GM19395 (cell line): ENCODE measurements around the gene NTSR2.

Experiments used
- ATAC-seq: cut with Tn5 transposase; IDR thresholded peaks from one replicate; pipeline ENCODE4 v1.9.1; 2021; ENCODE audit warnings: mild to moderate bottlenecking, moderate library complexity; ENCODE audit not compliant: unreplicated experiment

The NTSR2 gene

DNA sequence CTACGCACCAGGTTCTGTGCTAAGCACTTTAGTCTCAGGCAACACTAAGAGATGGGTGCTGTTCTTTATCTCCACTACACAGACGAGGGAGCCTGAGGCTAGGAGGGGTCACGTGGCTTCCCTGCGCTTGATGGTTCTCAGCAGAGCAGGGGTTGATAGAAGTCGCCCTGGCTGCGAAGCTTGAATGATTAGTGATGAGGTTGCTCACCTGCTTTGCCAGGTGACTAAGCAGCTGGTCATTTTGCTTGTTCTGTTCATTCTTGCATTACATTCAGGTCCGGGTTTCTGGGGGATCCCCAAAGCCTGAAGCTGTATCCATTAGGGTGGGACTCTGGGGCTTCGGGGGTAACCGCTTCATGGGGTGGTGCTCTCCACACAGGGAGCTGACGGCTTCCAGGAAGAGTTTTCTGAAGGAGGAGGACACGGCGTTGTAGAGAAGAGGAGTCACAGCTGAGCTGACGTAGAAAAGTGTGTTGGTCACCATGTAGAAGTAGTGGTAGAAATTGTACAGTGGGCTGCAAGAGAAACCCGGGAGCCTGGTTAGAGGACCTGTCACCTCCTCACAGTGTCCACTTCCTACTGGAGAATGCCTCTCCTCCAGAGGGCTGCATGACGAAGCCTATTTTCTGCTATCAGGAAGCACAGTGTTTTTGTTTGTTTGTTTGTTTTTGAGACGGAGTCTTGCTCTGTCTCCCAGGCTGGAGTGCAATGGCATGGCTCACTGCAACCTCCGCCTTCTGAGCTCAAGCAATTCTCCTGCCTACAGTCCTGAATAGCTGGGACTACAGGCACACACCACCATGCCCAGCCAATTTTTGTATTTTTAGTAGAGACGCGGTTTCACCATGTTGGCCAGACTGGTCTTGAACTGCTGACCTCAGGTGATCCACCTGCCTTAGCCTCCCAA is 11.5 kb downstream of the NTSR2 start:
- no peak for ATAC-seq

DNA sequence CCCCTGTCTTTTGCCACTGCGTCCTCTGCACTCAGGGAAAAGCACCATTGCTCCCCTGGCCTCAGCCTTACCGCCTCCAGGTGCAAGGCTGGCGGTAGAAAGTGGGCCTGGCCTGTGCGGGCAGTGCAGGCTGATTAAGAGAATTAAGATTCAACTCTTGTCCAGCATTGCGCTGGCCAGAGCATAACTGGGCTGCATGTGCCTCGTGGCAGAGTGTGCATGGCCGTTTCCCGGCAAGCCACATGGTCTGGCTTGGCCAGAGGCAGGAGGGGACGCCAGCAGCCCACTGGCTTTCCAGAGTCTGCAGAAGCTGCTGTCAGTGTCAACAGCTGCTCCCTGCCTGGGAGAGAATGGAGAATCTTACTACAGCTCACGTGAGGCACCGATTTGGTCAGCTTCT is 12.3 kb downstream of the NTSR2 start:
- no peak for ATAC-seq

DNA sequence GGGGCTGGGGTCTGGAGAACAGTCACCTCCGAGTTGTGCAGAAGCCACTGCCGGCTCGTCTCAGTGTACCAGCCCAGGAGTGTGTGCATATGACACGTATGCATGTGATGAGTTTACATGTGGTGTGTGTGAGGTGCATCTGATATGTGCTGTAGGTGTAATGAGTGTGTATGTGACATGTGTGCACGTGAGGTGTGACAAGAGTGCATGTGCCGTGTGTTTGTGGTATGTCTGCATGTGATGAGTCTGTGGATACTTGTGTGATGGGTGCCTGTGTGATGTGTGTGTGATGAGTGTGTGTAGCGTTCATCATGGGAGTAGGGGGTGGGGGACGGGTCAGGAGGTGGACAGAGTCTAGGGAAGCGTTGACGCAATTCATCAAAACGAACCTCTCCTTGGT is 12.8 kb downstream of the NTSR2 start:
- ATAC-seq: no peak

- no peak for ATAC-seq
Observed at GRCh38 chr2:11656671-11657101, 13.3 kb downstream of the NTSR2 start.

- no peak for ATAC-seq
Observed at GRCh38 chr2:11656252-11656651, 13.7 kb downstream of the NTSR2 start.

DNA sequence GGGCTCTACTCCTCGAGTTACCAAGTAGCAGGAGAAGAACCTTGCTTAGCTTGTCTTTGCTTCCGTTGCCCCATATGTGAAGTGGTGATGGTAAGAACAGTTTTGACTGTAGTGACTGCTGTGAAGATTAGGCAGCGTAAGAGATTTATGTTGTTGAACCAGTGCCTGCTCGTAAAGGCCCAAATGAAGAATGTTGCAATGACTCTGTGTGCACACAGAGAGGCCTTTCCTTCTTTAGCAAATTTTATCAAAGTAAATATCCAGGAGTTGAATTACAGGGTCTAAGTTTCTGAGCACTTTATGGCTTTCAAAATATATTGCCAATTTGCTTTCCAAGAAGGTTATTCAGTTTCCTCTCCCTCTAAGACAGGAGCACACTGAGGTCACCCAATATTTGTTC is 14.5 kb downstream of the NTSR2 start:
- ATAC-seq: no peak

- no peak for ATAC-seq
Observed at GRCh38 chr2:11652553-11652952, 17.4 kb downstream of the NTSR2 start.

- no peak for ATAC-seq
Observed at GRCh38 chr2:11651856-11652548, 18.0 kb downstream of the NTSR2 start.

DNA sequence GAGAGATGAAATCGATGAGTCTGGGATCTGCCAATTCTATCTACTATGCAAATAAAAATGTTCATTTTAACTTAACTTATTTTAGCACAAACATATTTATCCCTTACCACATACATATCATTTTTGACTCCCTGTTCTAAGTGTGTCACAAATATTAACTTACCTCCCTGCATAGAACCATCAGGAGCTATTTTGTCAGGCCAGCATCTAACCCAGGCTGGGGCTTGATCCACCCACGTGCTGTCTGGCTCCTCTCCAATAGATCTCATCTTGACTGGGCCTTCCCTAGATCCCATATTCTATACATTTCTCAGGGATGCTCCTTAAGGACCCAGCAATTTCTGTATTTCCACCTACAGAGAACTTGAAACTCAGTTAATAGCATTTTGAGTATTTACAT is 20.9 kb downstream of the NTSR2 start:
- ATAC-seq: no peak

- ATAC-seq: no peak
Observed at GRCh38 chr2:11647834-11648600, 22.0 kb downstream of the NTSR2 start.

DNA sequence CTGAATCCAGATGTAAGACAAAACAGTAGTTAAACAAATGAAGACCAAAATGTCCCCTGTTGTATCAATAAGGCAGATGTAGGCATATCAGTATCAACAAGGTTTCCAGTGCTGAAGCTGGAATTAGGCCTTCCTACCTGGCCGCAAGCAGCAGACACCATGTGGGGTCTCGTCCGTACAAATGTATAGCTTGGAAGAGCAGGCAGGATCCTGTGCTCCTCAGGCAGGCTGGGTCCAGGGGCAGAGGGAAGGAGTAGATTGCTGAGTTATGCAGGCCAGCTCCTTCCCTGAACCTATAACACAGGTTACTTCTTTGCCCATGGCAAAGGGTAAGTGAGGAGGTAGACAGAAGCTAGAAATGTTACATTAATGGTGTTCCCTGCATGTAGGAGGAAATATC is 23.5 kb downstream of the NTSR2 start:
- ATAC-seq: no peak

DNA sequence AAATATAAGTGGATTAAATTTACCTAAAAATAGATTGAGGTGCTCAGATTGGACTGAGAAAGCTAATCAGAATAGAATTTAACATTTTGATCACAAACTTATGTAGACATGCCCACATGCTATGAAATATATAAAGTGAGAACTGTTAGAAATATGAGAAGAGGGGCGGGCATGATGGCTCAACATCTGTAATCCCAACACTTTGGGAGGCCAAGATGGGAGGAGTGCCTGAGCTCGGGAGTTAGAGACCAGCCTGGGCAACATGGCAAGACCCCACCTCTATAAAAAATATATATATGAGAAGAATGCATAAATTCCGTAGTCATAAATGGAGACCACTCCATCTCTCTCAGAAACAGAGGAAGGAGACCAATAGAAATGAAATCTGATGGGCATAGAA is 25.7 kb downstream of the NTSR2 start:
- ATAC-seq: no peak

GRCh38 chr2:11642972-11643371 is 27.0 kb downstream of the NTSR2 start:
- no peak for ATAC-seq

DNA sequence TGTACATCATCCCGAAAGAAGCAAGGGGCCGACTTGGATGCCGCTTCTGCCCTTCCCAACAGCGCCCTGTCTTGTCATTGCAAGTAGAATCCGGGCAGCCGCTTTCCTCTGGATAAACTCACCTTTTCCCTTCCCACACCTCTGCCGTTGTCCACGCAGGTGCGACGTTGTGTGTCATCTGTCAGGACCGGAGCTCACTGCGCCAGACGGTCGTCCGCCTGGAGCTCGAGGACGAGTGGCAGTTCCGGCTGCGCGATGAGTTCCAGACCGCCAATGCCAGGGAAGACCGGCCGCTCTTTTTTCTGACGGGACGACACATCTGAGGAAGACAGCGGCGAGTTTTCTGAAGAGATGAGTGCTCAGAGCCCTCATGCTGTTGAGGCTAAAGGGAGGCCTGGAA is 29.9 kb downstream of the NTSR2 start:
- ATAC-seq: no peak

GRCh38 chr2:11639503-11639902 is 30.5 kb downstream of the NTSR2 start:
- no peak for ATAC-seq

DNA sequence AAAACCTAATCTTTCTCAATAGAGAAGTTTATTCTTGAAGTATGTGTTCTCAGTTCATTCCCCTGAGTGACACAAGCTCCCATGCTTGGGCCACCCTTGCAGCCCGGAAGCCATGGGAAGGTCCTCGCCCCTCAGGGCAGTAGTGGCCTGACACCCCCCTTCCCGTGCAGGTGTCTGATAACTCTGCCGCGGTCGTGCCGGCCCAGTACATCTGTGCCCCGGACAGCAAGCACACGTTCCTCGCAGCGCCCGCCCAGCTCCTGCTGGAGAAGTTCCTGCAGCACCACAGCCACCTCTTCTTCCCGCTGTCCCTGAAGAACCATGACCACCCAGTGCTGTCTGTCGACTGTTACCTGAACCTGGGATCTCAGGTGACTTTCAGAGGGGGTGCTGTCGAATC is 32.4 kb downstream of the NTSR2 start:
- no peak for ATAC-seq

GRCh38 chr2:11636593-11637295 is 33.3 kb downstream of the NTSR2 start:
- no peak for ATAC-seq

DNA sequence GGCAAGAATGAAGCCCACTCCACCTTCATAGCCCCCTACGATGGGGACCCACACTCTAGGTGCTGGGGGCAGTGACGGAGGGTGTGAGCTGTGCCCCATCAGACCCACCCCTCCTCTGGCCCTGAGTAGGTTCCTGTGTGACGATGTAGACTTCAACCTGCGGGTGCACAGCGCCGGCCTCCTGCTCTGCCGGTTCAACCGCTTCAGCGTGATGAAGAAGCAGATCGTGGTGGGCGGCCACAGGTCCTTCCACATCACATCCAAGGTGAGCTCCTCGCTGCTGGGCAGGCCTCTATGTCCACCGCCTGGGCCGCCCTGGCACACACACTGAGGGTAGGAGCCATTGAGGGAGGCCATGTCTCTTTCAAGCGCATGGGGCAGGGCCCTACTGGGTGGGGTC is 34.9 kb downstream of the NTSR2 start:
- ATAC-seq: no peak

DNA sequence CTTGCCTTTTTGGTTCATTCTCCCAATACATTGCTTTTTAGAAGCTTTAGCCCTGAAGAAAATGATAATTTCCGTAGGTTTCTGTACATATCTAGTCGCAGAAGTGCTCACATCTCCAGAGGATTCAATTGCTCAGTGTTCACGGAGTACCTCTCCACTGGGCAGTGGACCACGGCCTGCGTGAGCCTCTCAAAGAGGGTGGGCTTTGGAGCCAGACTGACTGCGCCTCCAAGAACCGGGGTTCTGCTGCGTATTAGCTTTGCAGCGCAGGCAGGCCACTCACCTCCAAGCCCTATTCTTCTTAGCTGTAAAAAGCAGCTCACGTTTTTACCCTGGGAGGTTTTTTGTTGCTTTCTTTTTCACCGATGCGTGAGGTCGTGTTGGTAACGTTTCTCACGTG is 35.4 kb downstream of the NTSR2 start:
- no peak for ATAC-seq

- no peak for ATAC-seq
Observed at GRCh38 chr2:11633923-11634478, 36.0 kb downstream of the NTSR2 start.

DNA sequence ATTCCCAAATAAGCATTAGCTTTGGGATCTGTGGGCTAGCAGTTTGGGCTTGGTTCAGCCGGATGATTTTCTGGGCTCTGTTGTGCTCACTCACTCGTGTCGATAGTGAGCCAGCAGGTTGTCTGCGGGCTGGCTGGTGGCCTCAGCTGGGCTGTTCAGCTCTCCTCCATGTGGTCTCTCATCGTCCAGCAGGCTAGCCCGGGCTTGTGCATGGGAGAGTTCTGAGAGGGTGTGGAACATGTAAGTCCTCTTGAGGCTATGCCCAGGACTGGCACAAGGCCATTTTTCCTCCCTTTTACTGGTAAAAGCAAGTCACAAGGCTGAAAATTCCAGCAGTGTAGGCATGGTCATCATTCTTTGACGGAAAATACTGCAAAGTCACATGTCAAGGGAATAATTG is 38.5 kb downstream of the NTSR2 start:
- no peak for ATAC-seq
